Measurements from ENCODE around the gene CTDP1. TPM values are rescaled to one million over a fixed set of nuclear protein-coding genes. Genes with fewer than 3 reads are reported as not detected.

Gene CTDP1
- total and polyA plus RNA-seq, 4 donors: 2.7 to 13.9 (median 10.5) TPM

DNA sequence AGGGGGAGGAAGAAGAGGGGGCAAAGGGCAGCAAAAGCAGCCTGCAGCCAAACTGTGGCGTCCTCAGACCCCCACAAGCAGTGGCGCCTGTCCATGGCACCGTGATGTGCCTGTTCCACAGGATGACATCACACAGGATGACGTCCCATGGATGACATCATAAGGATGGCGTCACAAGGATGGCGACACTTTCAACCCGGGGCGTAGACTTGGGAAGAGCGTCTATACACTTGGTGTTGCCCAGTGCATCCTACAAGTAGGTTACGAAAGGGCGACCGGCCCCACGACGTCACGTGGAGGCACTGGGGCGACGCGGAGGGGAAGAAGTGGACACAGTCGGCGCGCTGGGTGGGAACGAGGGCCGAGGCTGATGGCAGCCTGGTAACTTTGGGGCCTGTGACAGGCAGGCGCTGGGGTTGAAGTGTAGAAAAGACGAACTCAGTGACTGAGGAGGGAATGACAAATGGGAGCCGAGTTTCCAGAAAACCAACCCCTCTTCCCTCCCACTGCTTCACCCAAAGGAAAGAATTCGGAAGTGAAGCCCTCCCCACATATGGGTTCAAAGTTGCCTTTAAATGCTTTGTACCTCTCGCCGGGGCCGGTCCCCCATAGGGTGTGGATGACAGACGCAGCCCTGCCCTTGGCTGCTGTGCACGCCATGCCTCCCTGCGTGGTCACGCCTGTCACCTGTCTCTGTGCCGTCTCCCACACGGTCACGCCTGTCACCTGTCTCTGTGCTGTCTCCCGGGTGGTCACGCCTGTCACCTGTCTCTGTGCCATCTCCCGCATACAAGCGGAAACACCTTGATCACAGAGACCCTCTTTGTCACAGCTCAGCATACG, 104.7 kb downstream of the CTDP1 start:
- Histone ChIP-seq H3K9ac (ENCODE audit: low read depth in 1 of 2, low read length in 2 of 2) (no peak overlapping the region), H3K9me3 (ENCODE audit: control insufficient read depth in 4 of 4, low read length in 3 of 4) (peaks cover 0 to 8% (median 2%) of the 10 kb centered on the region in 4 donors), H3K36me3 (ENCODE audit: control insufficient read depth in 4 of 4, insufficient read depth in 3 of 4, low read depth in 1 of 4, low read length in 3 of 4) (no peaks in the 10 kb centered on the region), H3K4me3 (ENCODE audit: low read depth in 1 of 3, low read length in 3 of 3) (no peak overlapping the region), H3K27ac (ENCODE audit: low read depth in 1 of 2, low read length in 2 of 2) (no peak overlapping the region), H3K27me3 (ENCODE audit: control insufficient read depth in 4 of 4, insufficient read depth in 4 of 4, low read length in 3 of 4) (peaks cover 0 to 15% (median 6%) of the 10 kb centered on the region in 4 donors), H3K4me1 (ENCODE audit: control insufficient read depth in 4 of 4, insufficient read depth in 4 of 4, low read length in 3 of 4) (peaks cover 0 to 2% (median 0%) of the 10 kb centered on the region in 4 donors)
- 86% methylated on average over 42 of the region's 42 CpGs for WGBS
- DNase-seq (ENCODE audit: low spot score): no peak
- TF ChIP-seq, protein P1, sequence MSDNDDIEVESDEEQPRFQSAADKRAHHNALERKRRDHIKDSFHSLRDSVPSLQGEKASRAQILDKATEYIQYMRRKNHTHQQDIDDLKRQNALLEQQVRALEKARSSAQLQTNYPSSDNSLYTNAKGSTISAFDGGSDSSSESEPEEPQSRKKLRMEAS (IDR thresholded peaks at IDR 0.05): no peak
- TF ChIP-seq FOXA1 (IDR thresholded peaks at IDR 0.05) (no peak), SP1 (IDR thresholded peaks at IDR 0.05) (no peak), GABPA (IDR thresholded peaks at IDR 0.05 in 1 of 2, conservative IDR thresholded peaks at IDR 0.05 in 1 of 2) (no peak), CTCF (IDR thresholded peaks at IDR 0.05; ENCODE audit: low read depth, low read length, missing input control) (no peak), NR2F2 (IDR thresholded peaks at IDR 0.05) (no peak), TAF1 (conservative IDR thresholded peaks at IDR 0.05) (no peak), FOXA2 (IDR thresholded peaks at IDR 0.05) (no peak), JUND (IDR thresholded peaks at IDR 0.05) (no peak), YY1 (IDR thresholded peaks at IDR 0.05) (no peak), HNF4A (conservative IDR thresholded peaks at IDR 0.05) (no peak), RXRA (IDR thresholded peaks at IDR 0.05) (no peak)
- TF ChIP-seq, protein P2, sequence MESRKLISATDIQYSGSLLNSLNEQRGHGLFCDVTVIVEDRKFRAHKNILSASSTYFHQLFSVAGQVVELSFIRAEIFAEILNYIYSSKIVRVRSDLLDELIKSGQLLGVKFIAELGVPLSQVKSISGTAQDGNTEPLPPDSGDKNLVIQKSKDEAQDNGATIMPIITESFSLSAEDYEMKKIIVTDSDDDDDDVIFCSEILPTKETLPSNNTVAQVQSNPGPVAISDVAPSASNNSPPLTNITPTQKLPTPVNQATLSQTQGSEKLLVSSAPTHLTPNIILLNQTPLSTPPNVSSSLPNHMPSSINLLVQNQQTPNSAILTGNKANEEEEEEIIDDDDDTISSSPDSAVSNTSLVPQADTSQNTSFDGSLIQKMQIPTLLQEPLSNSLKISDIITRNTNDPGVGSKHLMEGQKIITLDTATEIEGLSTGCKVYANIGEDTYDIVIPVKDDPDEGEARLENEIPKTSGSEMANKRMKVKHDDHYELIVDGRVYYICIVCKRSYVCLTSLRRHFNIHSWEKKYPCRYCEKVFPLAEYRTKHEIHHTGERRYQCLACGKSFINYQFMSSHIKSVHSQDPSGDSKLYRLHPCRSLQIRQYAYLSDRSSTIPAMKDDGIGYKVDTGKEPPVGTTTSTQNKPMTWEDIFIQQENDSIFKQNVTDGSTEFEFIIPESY (IDR thresholded peaks at IDR 0.05): no peak

DNA sequence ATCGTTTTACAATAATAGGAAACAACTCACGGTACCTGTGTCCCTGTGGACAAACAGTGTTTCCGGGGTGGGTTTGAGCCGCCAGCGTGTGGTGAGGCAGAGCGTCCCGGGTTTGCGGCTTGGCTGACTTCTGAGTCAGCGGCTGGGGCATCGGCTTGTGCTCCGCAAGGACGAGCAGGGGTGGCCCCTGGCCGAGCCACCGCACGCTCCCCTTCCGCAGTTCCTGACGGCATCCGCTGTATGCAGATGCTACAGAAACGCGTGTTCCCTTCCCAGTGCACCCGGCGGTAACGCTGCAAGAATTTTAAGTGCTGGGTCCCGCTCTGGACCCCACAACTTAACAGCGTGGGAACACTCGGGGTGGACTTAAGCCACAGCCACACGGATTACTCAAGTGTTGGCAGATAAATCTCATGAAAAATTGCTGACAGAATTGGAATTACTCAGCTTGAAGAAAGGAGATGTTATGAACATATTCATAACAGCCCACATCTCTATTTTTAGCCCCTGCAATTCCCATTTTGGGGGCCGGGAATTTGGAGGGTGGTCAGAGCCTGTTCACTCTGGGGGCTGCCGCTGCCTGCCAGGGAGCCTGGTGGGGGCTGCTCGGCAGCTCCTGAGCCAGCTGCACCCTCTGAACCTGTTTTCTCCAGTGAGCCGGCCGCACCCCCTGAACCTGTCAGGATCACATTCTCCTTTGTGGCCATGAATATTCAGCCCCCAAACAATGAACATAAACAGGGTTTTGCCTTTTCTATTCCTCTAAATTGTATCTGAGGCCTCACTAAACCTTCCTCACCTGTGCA, 105.6 kb downstream of the CTDP1 start:
- TF ChIP-seq JUND (IDR thresholded peaks at IDR 0.05) (no peak), TAF1 (conservative IDR thresholded peaks at IDR 0.05) (no peak)
- Histone ChIP-seq H3K4me3 (ENCODE audit: low read depth in 1 of 3, low read length in 3 of 3) (no peak overlapping the region), H3K36me3 (ENCODE audit: control insufficient read depth in 4 of 4, insufficient read depth in 3 of 4, low read depth in 1 of 4, low read length in 3 of 4) (no peaks in the 10 kb centered on the region), H3K27ac (ENCODE audit: low read depth in 1 of 2, low read length in 2 of 2) (no peak overlapping the region), H3K9me3 (ENCODE audit: control insufficient read depth in 4 of 4, low read length in 3 of 4) (peaks cover 0 to 8% (median 2%) of the 10 kb centered on the region in 4 donors), H3K9ac (ENCODE audit: low read depth in 1 of 2, low read length in 2 of 2) (no peak overlapping the region), H3K4me1 (ENCODE audit: control insufficient read depth in 4 of 4, insufficient read depth in 4 of 4, low read length in 3 of 4) (peaks cover 0 to 2% (median 0%) of the 10 kb centered on the region in 4 donors), H3K27me3 (ENCODE audit: control insufficient read depth in 4 of 4, insufficient read depth in 4 of 4, low read length in 3 of 4) (peaks cover 0 to 15% (median 7%) of the 10 kb centered on the region in 4 donors)
- DNase-seq (ENCODE audit: low spot score): no peak
- 74% methylated on average over 32 of the region's 32 CpGs for WGBS

Data from liver (tissue), 9 donors.